Measurements from ENCODE around the gene CCL7.

Gene CCL7

GRCh38 chr17:34269969-34270368, at the start of gene CCL7:
CCL7 (plus strand) TSS chr17:34270221; CDS start chr17:34270291, 70 bp downstream.
- DNase-seq (ENCODE audit: low spot score) = no peak
- TF ChIP-seq, protein P1, sequence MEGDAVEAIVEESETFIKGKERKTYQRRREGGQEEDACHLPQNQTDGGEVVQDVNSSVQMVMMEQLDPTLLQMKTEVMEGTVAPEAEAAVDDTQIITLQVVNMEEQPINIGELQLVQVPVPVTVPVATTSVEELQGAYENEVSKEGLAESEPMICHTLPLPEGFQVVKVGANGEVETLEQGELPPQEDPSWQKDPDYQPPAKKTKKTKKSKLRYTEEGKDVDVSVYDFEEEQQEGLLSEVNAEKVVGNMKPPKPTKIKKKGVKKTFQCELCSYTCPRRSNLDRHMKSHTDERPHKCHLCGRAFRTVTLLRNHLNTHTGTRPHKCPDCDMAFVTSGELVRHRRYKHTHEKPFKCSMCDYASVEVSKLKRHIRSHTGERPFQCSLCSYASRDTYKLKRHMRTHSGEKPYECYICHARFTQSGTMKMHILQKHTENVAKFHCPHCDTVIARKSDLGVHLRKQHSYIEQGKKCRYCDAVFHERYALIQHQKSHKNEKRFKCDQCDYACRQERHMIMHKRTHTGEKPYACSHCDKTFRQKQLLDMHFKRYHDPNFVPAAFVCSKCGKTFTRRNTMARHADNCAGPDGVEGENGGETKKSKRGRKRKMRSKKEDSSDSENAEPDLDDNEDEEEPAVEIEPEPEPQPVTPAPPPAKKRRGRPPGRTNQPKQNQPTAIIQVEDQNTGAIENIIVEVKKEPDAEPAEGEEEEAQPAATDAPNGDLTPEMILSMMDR (IDR thresholded peaks at IDR 0.05; ENCODE audit: borderline replicate concordance, control extremely low read depth, extremely low read depth, insufficient read depth, missing control alignments) = no peak
- in situ Hi-C loops (cut with MboI; ENCODE audit: low sequenced_read_pairs, unreplicated experiment) = no loop called here

DNA sequence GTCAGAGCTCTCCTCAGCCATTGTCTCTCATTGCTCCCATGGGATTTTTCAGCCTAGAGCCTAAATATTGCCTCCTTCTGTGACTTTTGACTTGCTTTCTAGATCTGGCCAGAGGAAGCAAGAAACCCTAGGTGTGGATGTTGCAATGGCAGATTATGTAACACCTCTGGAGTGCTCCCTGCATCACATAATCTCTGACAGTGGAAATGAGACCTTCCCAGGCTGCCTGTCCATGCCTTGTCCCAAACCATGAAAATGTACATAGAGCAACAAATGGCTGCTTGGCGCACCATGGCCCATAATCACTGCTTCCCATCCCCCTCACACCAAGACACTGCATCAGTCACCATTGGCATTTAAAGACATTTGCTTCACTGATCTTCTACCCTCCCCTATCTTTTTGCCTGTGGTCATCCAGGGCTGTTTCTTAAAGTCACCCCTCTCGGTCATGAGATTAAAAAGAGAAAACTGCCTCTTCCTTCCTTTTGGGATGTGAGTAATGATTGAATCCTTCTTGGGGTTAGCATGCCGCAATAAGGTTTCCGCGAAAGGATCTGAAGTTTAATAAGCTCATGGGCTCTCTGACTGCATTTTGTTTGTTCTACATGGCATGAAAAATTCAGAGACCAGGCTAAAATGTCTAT, 49.1 kb upstream of the CCL7 start:
- TF ChIP-seq, protein P1 (IDR thresholded peaks at IDR 0.05; ENCODE audit: borderline replicate concordance, control extremely low read depth, extremely low read depth, insufficient read depth, missing control alignments) = no peak
- in situ Hi-C loops (cut with MboI; ENCODE audit: low sequenced_read_pairs, unreplicated experiment) = no loop called here
- no peak for DNase-seq (ENCODE audit: low spot score)

DNA sequence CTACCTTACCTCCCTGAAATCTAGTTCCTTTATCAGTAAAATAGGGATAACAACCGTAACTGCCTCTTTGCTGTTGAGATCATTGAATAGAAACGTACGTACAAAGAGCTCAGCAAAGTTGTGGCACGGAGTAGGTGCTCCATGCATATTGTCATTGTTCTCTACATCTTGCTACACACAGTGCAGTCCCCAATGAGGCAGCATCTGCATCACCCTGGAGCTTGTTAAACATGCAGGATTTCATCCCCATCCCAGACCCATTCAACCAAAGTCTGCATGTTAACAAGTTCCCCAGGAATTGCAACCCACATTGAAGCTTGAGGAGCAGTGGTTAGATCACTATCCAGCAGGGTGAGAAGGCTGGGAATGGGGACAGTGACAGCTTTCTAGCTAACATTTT, 48.6 kb upstream of the CCL7 start:
- DNase-seq (ENCODE audit: low spot score) = no peak
- TF ChIP-seq, protein P1 (IDR thresholded peaks at IDR 0.05; ENCODE audit: borderline replicate concordance, control extremely low read depth, extremely low read depth, insufficient read depth, missing control alignments) = no peak
- in situ Hi-C loops (cut with MboI; ENCODE audit: low sequenced_read_pairs, unreplicated experiment) = no loop called here

DNA sequence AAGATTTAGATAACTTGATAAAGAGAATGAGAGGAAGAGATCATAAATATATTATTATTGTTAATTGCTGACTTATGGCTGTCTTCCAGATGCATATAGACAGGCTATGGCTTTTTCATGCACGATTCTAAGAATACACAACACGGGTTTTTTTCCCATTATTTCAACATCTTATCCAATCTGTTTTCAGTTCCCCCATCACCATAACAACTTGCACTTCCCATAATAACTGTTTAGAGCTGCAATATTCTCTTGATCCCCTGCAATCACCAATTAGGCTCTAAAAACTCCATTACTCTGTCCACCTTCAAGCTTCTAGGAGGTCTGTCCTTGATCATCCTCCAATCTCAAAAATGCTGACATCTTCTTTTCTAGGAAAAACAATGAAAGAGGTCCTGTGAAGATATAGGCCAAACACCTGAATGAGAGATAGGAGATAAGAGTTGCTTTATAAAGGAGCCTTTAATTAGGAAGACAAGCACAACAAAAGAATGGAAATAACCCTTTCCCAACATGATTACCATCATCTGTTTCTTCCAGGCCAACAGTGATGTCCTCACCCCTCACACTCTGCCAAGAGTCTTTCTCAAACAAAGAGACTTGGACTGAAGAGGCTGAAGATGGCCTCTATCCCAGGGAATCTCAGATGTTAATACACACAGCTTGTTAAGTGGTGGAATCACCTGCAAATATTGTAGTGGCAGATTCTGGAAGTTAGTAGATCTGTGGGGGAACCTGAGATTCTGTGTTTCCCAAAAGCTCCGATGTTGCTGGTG, 47.1 kb upstream of the CCL7 start:
- in situ Hi-C loops (cut with MboI; ENCODE audit: low sequenced_read_pairs, unreplicated experiment) = no loop called here
- TF ChIP-seq, protein P1 (IDR thresholded peaks at IDR 0.05; ENCODE audit: borderline replicate concordance, control extremely low read depth, extremely low read depth, insufficient read depth, missing control alignments) = no peak
- DNase-seq (ENCODE audit: low spot score) = no peak

GRCh38 chr17:34225046-34225445, 45.0 kb upstream of the CCL7 start:
- in situ Hi-C loops (cut with MboI; ENCODE audit: low sequenced_read_pairs, unreplicated experiment) = no loop called here
- DNase-seq (ENCODE audit: low spot score) = no peak
- TF ChIP-seq, protein P1 (IDR thresholded peaks at IDR 0.05; ENCODE audit: borderline replicate concordance, control extremely low read depth, extremely low read depth, insufficient read depth, missing control alignments) = no peak

DNA sequence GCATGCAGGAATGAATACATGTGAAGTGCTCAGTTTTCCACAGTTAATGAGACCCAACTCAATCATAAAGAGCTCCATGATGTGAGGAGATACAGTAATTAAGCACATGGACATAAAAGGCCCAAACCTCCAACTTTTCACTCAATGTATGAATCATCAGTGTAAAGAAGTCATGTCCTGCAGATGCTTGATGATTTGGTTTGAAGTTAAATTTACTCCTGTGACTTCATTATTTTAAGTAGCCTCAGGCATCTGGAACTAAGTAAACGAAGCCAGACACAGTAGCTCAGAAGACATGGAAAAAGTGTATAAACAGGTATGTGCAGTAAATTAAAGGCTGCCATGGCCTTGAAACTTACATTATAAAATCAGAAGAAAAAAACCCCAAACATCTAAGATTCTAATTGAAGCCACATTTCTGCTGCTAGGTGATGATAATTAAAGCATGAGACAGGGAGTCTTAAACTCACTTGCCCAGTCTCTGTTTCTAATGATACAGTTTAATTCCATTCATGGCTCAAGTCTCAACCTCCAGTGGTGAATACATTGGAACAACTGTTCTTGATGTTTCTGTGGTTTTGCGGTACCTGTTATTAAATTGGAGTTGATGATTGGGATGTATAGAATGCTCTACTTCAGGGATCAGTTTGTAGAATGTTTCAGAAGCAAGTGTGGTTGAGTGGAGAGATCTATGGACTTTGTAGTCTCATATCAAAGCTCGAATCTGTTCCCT, 43.8 kb upstream of the CCL7 start:
- TF ChIP-seq, protein P1 (IDR thresholded peaks at IDR 0.05; ENCODE audit: borderline replicate concordance, control extremely low read depth, extremely low read depth, insufficient read depth, missing control alignments) = no peak
- no peak for DNase-seq (ENCODE audit: low spot score)
- in situ Hi-C loops (cut with MboI; ENCODE audit: low sequenced_read_pairs, unreplicated experiment) = no loop called here
